Smooth muscle cell (in vitro differentiated cells): ENCODE data around the gene MAB21L1. TPM values are rescaled to one million over a fixed set of nuclear protein-coding genes. Genes with fewer than 3 reads are reported as not detected.

Experiments
- DNase-seq: peaks from one replicate; lab custom pipeline; 2025; ENCODE audit not compliant: unreplicated experiment; lab: John Stamatoyannopoulos, UW
- H2AFZ ChIP-seq: fragments of 200-600 bp; sonication (generic); 2 replicates; pipeline ENCODE4 v1.6.0; 2016; ENCODE audit warnings: antibody characterized with exemption, low read depth, mild to moderate bottlenecking
- H3F3A ChIP-seq: fragments of 200-600 bp; sonication (generic); 2 replicates; pipeline ENCODE4 v1.6.0; 2017; ENCODE audit warnings: antibody characterized with exemption, low read depth
- H3K27ac ChIP-seq: fragments of 200-600 bp; sonication (generic); 2 replicates; pipeline ENCODE4 v1.5.1; 2016; ENCODE audit warnings: low read depth, mild to moderate bottlenecking
- H3K27me3 ChIP-seq: fragments of 200-600 bp; sonication (generic); 2 replicates; pipeline ENCODE4 v1.6.1; 2016; ENCODE audit warnings: low read depth, mild to moderate bottlenecking
- H3K36me3 ChIP-seq: fragments of 200-600 bp; sonication (generic); 2 replicates; pipeline ENCODE4 v1.5.1; 2016; ENCODE audit warnings: low read depth
- H3K4me1 ChIP-seq: fragments of 200-600 bp; sonication (generic); 2 replicates; pipeline ENCODE4 v1.5.1; 2016; ENCODE audit warnings: low read depth
- H3K4me2 ChIP-seq: fragments of 200-600 bp; sonication (generic); 2 replicates; pipeline ENCODE4 v1.6.0; 2016; ENCODE audit warnings: mild to moderate bottlenecking
- H3K4me3 ChIP-seq: fragments of 200-600 bp; sonication (generic); 2 replicates; pipeline ENCODE4 v1.5.1; 2016; ENCODE audit warnings: mild to moderate bottlenecking
- H3K79me2 ChIP-seq: fragments of 200-600 bp; sonication (generic); 2 replicates; pipeline ENCODE4 v1.6.0; 2016; ENCODE audit warnings: low read depth, mild to moderate bottlenecking
- H3K9ac ChIP-seq: fragments of 200-600 bp; sonication (generic); 2 replicates; pipeline ENCODE4 v1.6.0; 2016; ENCODE audit warnings: low read depth
- H3K9me3 ChIP-seq: fragments of 200-600 bp; sonication (generic); replicated peaks from 2 replicates; pipeline ENCODE4 v1.5.1; 2016; ENCODE audit warnings: low read depth
- H4K20me1 ChIP-seq: fragments of 200-600 bp; sonication (generic); 2 replicates; pipeline ENCODE4 v1.6.0; 2016; ENCODE audit warnings: low read depth
- WGBS: methylation state at CpG from one replicate; pipeline ENCODE4 v1.1.7; 2016; ENCODE audit warnings: low lambda C conversion rate; 5-methylcytosine and 5-hydroxymethylcytosine counted together
- polyA plus RNA-seq: library from polyadenylated mRNA; unstranded; fragments of >200 nt; fragmentation: Nextera tagmentation; extraction: Ambion mirVana; gene quantifications from 2 replicates; pipeline ENCODE4 v1.2.1, GENCODE V29; 2016
- total RNA-seq: library from RNA; depleted of rRNA; stranded (reverse); fragments of >200 nt; gene quantifications from 2 replicates; pipeline ENCODE4 v1.2.3, GENCODE V29; 2014
- TF ChIP-seq, protein P1 (sequence below): fragments of 200-600 bp; sonication (generic); IDR thresholded peaks from 2 replicates; pipeline ENCODE4 v1.5.1; 2017; ENCODE audit warnings: borderline replicate concordance, mild to moderate bottlenecking, antibody characterized with exemption; ENCODE audit not compliant: insufficient read depth, poor library complexity, severe bottlenecking

Gene MAB21L1
- total and polyA plus RNA-seq, 2 experiments from 2014 or later: 0.18 TPM; not detected in 1

DNA sequence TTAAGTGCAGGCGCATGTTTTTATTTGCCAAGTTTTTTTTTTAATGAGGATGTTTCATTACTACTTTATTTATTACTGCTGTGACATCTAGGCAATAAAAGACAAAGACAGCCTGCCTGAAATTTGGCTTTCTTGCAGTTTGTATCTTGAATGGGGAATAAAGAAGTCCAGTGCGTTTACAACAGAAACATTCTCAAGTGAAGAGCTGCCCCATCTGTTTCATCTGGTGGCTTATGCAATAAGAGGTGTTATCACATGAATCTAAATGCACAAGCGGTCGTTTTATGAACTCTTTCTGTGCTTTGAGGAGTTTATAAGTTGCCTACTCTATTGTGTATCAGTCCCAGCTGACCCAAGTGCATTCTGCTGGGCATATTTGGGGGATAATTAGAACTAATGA is 12.6 kb upstream of the MAB21L1 start:
- Histone ChIP-seq H3K9ac (no peak overlapping the region), H3K27ac (no peak overlapping the region), H3K4me1 (no peaks in the 10 kb centered on the region), H3K9me3 (no peaks in the 10 kb centered on the region), H2AFZ (no peak overlapping the region), H3F3A (no peaks in the 10 kb centered on the region), H3K79me2 (no peaks in the 10 kb centered on the region), H3K27me3 (peaks cover 21% of the 10 kb centered on the region), H4K20me1 (no peaks in the 10 kb centered on the region), H3K4me2 (no peak overlapping the region), H3K36me3 (no peaks in the 10 kb centered on the region), H3K4me3 (no peak overlapping the region)
- no peak for DNase-seq
- WGBS: 55% methylated on average over 4 of the region's 4 CpGs
- TF ChIP-seq, protein P1, sequence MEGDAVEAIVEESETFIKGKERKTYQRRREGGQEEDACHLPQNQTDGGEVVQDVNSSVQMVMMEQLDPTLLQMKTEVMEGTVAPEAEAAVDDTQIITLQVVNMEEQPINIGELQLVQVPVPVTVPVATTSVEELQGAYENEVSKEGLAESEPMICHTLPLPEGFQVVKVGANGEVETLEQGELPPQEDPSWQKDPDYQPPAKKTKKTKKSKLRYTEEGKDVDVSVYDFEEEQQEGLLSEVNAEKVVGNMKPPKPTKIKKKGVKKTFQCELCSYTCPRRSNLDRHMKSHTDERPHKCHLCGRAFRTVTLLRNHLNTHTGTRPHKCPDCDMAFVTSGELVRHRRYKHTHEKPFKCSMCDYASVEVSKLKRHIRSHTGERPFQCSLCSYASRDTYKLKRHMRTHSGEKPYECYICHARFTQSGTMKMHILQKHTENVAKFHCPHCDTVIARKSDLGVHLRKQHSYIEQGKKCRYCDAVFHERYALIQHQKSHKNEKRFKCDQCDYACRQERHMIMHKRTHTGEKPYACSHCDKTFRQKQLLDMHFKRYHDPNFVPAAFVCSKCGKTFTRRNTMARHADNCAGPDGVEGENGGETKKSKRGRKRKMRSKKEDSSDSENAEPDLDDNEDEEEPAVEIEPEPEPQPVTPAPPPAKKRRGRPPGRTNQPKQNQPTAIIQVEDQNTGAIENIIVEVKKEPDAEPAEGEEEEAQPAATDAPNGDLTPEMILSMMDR: no peak

DNA sequence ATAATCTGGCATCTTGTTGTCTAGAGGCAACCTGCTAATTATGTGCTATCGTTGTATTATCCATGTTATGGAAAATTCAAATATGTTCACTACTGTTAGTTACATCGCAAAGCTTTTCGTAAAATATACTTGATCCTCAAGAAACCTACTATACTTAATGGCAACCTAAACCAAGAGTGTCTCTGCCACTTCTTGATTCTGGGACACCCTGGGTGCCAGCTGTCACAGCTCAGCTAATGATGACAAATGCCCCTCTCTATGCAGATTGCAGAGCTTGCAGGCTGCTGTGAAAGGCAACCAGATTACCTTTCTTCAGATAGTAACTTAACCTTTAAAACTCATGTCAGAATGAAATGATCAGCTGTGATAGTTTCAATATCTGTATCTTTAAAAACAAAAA is 8.9 kb upstream of the MAB21L1 start:
- H3K27me3 ChIP-seq: peaks cover 50% of the 10 kb centered on the region
- no peaks in the 10 kb centered on the region for H3K4me1 ChIP-seq
- no peak overlapping the region for H2AFZ ChIP-seq
- H3K9me3 ChIP-seq: no peaks in the 10 kb centered on the region
- H3F3A ChIP-seq: no peaks in the 10 kb centered on the region
- no peaks in the 10 kb centered on the region for H3K36me3 ChIP-seq
- H4K20me1 ChIP-seq: no peaks in the 10 kb centered on the region
- H3K79me2 ChIP-seq: no peaks in the 10 kb centered on the region
- H3K4me2 ChIP-seq: no peak overlapping the region
- 98% methylated on average over 3 of the region's 3 CpGs for WGBS
- no peak overlapping the region for H3K27ac ChIP-seq
- TF ChIP-seq, protein P1: no peak
- no peak for DNase-seq
- no peak overlapping the region for H3K9ac ChIP-seq
- no peak overlapping the region for H3K4me3 ChIP-seq

DNA sequence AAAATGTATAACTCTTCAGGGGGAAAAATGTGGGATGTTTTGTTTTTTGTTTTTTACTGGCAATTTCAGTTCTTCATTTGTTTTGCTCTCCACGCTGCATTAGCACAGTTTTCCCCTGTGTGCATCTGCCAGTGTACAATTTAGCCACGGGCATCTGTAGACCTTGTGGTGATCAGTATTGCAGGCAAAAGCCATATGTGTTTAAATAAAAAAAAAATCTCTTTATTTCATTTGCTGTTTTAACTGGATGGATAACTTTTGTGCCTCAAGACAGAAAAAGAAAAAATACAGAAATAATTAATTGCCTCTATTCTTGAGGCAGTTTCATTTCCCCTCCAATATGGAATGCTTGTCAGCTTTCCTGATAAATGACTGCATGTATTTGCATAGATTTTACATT is 7.9 kb upstream of the MAB21L1 start:
- Histone ChIP-seq H3K27me3 (peaks cover 61% of the 10 kb centered on the region), H4K20me1 (no peaks in the 10 kb centered on the region), H2AFZ (no peak overlapping the region), H3K4me3 (no peak overlapping the region), H3K9ac (no peak overlapping the region), H3K36me3 (no peaks in the 10 kb centered on the region), H3K4me2 (no peak overlapping the region), H3F3A (no peaks in the 10 kb centered on the region), H3K9me3 (no peaks in the 10 kb centered on the region), H3K27ac (no peak overlapping the region), H3K79me2 (no peaks in the 10 kb centered on the region), H3K4me1 (peaks cover 4% of the 10 kb centered on the region)
- 88% methylated on average over 2 of the region's 2 CpGs for WGBS
- no peak for DNase-seq
- TF ChIP-seq, protein P1: no peak

DNA sequence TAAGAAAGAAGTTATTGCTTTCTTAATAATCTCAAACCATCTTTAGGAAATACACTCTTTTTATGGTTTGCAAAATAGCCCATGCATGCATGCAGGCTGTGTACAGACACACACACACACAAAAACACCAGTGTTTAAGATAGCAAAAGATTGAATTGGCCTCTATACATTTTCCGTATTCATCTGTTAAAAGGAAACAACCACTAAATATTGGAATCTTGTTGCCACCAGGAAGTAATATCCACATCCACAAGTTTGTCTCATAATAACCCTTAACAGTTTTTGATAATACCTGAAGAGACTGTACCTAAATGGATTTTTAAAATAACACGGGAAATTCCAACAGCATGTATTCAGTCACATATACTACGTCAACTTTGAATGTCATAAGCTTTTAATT is 7.3 kb upstream of the MAB21L1 start:
- no peak overlapping the region for H3K4me2 ChIP-seq
- no peak overlapping the region for H3K27ac ChIP-seq
- TF ChIP-seq, protein P1: no peak
- no peak overlapping the region for H2AFZ ChIP-seq
- H4K20me1 ChIP-seq: peaks cover 4% of the 10 kb centered on the region
- H3K79me2 ChIP-seq: no peaks in the 10 kb centered on the region
- no peak overlapping the region for H3K9ac ChIP-seq
- peaks cover 8% of the 10 kb centered on the region for H3K4me1 ChIP-seq
- peaks cover 67% of the 10 kb centered on the region for H3K27me3 ChIP-seq
- no peaks in the 10 kb centered on the region for H3K36me3 ChIP-seq
- H3K4me3 ChIP-seq: no peak overlapping the region
- 89% methylated on average over 3 of the region's 3 CpGs for WGBS
- no peaks in the 10 kb centered on the region for H3K9me3 ChIP-seq
- no peak for DNase-seq
- no peaks in the 10 kb centered on the region for H3F3A ChIP-seq
